Astrocyte (in vitro differentiated cells and primary cell): ENCODE measurements around the gene CBR4. TPM values are rescaled to one million over a fixed set of nuclear protein-coding genes. Genes with fewer than 3 reads are reported as not detected.
A peak's percentile ranks its signal among the peaks of the same experiment; 100 is the strongest.

Experiments
- DNase-seq: peaks from one replicate; pipeline ENCODE4 v3.0.0-alpha.2; 2010; ENCODE audit warnings: low read depth
- FAIRE-seq: peaks from 2 replicates; lab custom pipeline; 2011; peaks lifted over from hg19 to GRCh38; lab: Jason Lieb, UNC
- H2AFZ ChIP-seq: 2 replicates; pipeline ENCODE4 v1.6.0; 2012; ENCODE audit warnings: low read depth, low read length, inconsistent platforms
- H3K27ac ChIP-seq: 2 replicates; pipeline ENCODE4 v1.5.1; 2011; ENCODE audit warnings: low read depth, low read length, inconsistent platforms
- H3K27me3 ChIP-seq: 2 replicates; pipeline ENCODE4 v1.6.0; 2011; ENCODE audit warnings: low read length, inconsistent platforms; ENCODE audit not compliant: insufficient read depth
- H3K36me3 ChIP-seq: 2 replicates; pipeline ENCODE4 v1.5.1; 2011; ENCODE audit warnings: low read length, inconsistent platforms; ENCODE audit not compliant: insufficient read depth
- H3K4me1 ChIP-seq: 2 replicates; pipeline ENCODE4 v1.5.1; 2011; ENCODE audit warnings: low read length, inconsistent platforms; ENCODE audit not compliant: insufficient read depth
- H3K4me2 ChIP-seq: 2 replicates; pipeline ENCODE4 v1.6.0; 2012; ENCODE audit warnings: low read length, inconsistent platforms
- H3K4me3 ChIP-seq: 2 replicates; pipeline ENCODE4 v1.5.1; 2011; ENCODE audit warnings: low read depth, mild to moderate bottlenecking, low read length, inconsistent platforms; ENCODE audit not compliant: insufficient read depth
- H3K79me2 ChIP-seq: 2 replicates; pipeline ENCODE4 v1.6.0; 2012; ENCODE audit warnings: mild to moderate bottlenecking, low read length, inconsistent platforms; ENCODE audit not compliant: insufficient read depth
- H3K9ac ChIP-seq: 2 replicates; pipeline ENCODE4 v1.6.0; 2012; ENCODE audit warnings: mild to moderate bottlenecking, low read length, inconsistent platforms
- H3K9me3 ChIP-seq: 2 replicates; pipeline ENCODE4 v1.5.1; 2012; ENCODE audit warnings: low read depth, mild to moderate bottlenecking, low read length, inconsistent platforms; ENCODE audit not compliant: insufficient read depth
- H4K20me1 ChIP-seq: 2 replicates; pipeline ENCODE4 v1.6.0; 2012; ENCODE audit warnings: low read length, inconsistent platforms; ENCODE audit not compliant: insufficient read depth
- H3K27ac Mint-ChIP-seq: one replicate; pipeline ENCODE4 v1.8.0; 2021; ENCODE audit warnings: mild to moderate bottlenecking, mixed read lengths; ENCODE audit not compliant: unreplicated experiment
- H3K27me3 Mint-ChIP-seq: one replicate; pipeline ENCODE4 v1.8.0; 2021; ENCODE audit warnings: low read depth, mixed read lengths; ENCODE audit not compliant: unreplicated experiment
- H3K36me3 Mint-ChIP-seq: one replicate; pipeline ENCODE4 v1.8.0; 2021; ENCODE audit warnings: low read depth, mixed read lengths; ENCODE audit not compliant: unreplicated experiment
- H3K4me1 Mint-ChIP-seq: one replicate; pipeline ENCODE4 v1.8.0; 2021; ENCODE audit warnings: low read depth, mixed read lengths; ENCODE audit not compliant: unreplicated experiment
- H3K4me3 Mint-ChIP-seq: one replicate; pipeline ENCODE4 v1.8.0; 2021; ENCODE audit warnings: mild to moderate bottlenecking, moderate library complexity, mixed read lengths; ENCODE audit not compliant: unreplicated experiment
- H3K9me3 Mint-ChIP-seq: one replicate; pipeline ENCODE4 v1.8.0; 2021; ENCODE audit warnings: mild to moderate bottlenecking, mixed read lengths; ENCODE audit not compliant: unreplicated experiment
- EZH2 ChIP-seq: IDR thresholded peaks from 2 replicates; pipeline ENCODE4 v1.6.1; 2012; ENCODE audit warnings: mild to moderate bottlenecking, low read length, inconsistent platforms; ENCODE audit not compliant: insufficient read depth
- total RNA-seq: library from RNA; stranded (reverse); gene quantifications from 2 replicates; pipeline ENCODE4 v1.2.1, GENCODE V29; 2021
- TF ChIP-seq, protein P1 (sequence below): IDR thresholded peaks from 2 replicates; pipeline ENCODE4 v1.5.1; 2011; ENCODE audit warnings: low read depth, mild to moderate bottlenecking, inconsistent platforms, low read length, moderate library complexity; ENCODE audit not compliant: insufficient read depth

CBR4 gene
- total RNA-seq, 1 donor from 2014 or later: 16.8 TPM

DNA sequence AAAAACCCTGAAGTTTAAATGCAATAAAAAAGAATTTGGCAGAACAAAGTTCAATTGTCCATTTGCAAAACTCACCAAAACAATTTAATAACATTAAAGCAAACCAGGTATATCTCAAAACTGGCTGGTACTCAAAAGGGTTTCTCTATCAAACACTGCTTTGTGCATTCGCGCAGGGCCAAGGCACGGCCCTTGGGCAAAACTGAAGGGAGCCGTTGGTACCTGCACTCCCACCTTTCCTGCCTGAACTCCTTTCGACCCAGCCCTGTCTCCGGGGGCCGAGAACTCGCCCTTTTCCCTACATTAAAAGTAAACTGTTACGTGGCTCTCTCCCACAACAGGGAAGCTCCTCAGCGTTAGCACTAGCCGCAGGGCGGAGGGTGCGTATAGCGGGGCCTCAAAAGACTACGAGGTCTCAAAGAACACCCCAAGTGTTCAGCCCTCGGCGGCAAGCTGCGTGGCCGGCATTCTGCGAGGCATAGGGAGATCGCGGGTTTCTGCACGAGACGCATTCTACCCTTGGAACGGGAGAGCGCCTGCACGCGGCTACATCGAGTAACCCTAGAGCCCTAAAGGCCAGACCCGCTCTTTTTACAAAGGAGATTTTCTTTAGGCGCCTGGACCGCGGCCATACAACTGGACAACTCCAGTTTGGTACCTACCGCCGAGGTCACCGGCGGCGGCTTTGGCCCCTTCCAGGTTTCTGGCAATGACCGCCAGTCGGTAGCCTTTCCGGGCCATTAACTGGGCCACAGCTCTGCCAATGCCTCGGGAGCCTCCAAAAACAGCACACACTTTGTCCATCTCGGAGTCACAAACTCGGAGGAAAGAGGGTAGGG, 550 bp downstream of the CBR4 start:
- peak overlapping the region; percentile 97 for H3K4me2 ChIP-seq
- H3K9me3 ChIP-seq: no peaks in the 10 kb centered on the region
- no peaks in the 10 kb centered on the region for H3K9me3 Mint-ChIP-seq
- H3K4me3 ChIP-seq: peak overlapping the region; percentile 92
- peaks cover 14% of the 10 kb centered on the region for H3K4me1 ChIP-seq
- peak overlapping the region; percentile 94 for H3K4me3 Mint-ChIP-seq
- peaks cover 24% of the 10 kb centered on the region for H3K79me2 ChIP-seq
- no peak for FAIRE-seq
- peak overlapping the region; percentile 99 for H3K27ac Mint-ChIP-seq
- H4K20me1 ChIP-seq: no peaks in the 10 kb centered on the region
- peaks cover 17% of the 10 kb centered on the region for H3K4me1 Mint-ChIP-seq
- H2AFZ ChIP-seq: peak overlapping the region; percentile 76
- H3K27ac ChIP-seq: peak overlapping the region; percentile 91
- no peaks in the 10 kb centered on the region for H3K27me3 ChIP-seq
- H3K9ac ChIP-seq: peak overlapping the region; percentile 96
- TF ChIP-seq, protein P1, sequence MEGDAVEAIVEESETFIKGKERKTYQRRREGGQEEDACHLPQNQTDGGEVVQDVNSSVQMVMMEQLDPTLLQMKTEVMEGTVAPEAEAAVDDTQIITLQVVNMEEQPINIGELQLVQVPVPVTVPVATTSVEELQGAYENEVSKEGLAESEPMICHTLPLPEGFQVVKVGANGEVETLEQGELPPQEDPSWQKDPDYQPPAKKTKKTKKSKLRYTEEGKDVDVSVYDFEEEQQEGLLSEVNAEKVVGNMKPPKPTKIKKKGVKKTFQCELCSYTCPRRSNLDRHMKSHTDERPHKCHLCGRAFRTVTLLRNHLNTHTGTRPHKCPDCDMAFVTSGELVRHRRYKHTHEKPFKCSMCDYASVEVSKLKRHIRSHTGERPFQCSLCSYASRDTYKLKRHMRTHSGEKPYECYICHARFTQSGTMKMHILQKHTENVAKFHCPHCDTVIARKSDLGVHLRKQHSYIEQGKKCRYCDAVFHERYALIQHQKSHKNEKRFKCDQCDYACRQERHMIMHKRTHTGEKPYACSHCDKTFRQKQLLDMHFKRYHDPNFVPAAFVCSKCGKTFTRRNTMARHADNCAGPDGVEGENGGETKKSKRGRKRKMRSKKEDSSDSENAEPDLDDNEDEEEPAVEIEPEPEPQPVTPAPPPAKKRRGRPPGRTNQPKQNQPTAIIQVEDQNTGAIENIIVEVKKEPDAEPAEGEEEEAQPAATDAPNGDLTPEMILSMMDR: no peak
- TF ChIP-seq EZH2: no peak
- H3K36me3 ChIP-seq: no peaks in the 10 kb centered on the region
- DNase-seq: peak; percentile 35
- no peaks in the 10 kb centered on the region for H3K36me3 Mint-ChIP-seq
- H3K27me3 Mint-ChIP-seq: no peaks in the 10 kb centered on the region

- no peak for DNase-seq
- peaks cover 14% of the 10 kb centered on the region for H3K4me1 ChIP-seq
- no peaks in the 10 kb centered on the region for H3K27me3 ChIP-seq
- FAIRE-seq: no peak
- H3K36me3 ChIP-seq: peaks cover 12% of the 10 kb centered on the region
- no peaks in the 10 kb centered on the region for H3K9me3 Mint-ChIP-seq
- no peaks in the 10 kb centered on the region for H3K27me3 Mint-ChIP-seq
- H2AFZ ChIP-seq: no peak overlapping the region
- peaks cover 24% of the 10 kb centered on the region for H3K79me2 ChIP-seq
- H3K9ac ChIP-seq: no peak overlapping the region
- H4K20me1 ChIP-seq: no peaks in the 10 kb centered on the region
- no peaks in the 10 kb centered on the region for H3K9me3 ChIP-seq
- peaks cover 16% of the 10 kb centered on the region for H3K4me1 Mint-ChIP-seq
- H3K4me3 ChIP-seq: no peak overlapping the region
- H3K36me3 Mint-ChIP-seq: peaks cover 8% of the 10 kb centered on the region
- TF ChIP-seq EZH2: no peak
- TF ChIP-seq, protein P1: peak; percentile 45
- H3K4me2 ChIP-seq: no peak overlapping the region
- no peak overlapping the region for H3K4me3 Mint-ChIP-seq
- no peak overlapping the region for H3K27ac Mint-ChIP-seq
- no peak overlapping the region for H3K27ac ChIP-seq
Measured at GRCh38 chr4:169005453-169006099, 4.5 kb downstream of the CBR4 start.
